HG03280 (cell line): ENCODE results near the gene GTPBP3.
A peak's percentile ranks its signal among the peaks of the same experiment; 100 is the strongest.

Source experiments
- ATAC-seq: cut with Tn5 transposase; IDR thresholded peaks from one replicate; pipeline ENCODE4 v1.9.1; 2021; ENCODE audit warnings: mild to moderate bottlenecking, moderate library complexity; ENCODE audit not compliant: unreplicated experiment

The GTPBP3 gene

GRCh38 chr19:17327654-17328516 lies 9.5 kb upstream of the GTPBP3 start:
- ATAC-seq, result no peak

- ATAC-seq, result no peak
Measured at GRCh38 chr19:17328517-17329365, 8.6 kb upstream of the GTPBP3 start.

- ATAC-seq, result no peak
Measured at GRCh38 chr19:17329366-17330261, 7.7 kb upstream of the GTPBP3 start.

- ATAC-seq, result no peak
Measured at GRCh38 chr19:17330262-17331044, 6.9 kb upstream of the GTPBP3 start.

GRCh38 chr19:17331045-17331558 lies 6.3 kb upstream of the GTPBP3 start:
- ATAC-seq, result no peak

GRCh38 chr19:17332360-17332676 lies 5.0 kb upstream of the GTPBP3 start:
- ATAC-seq, result no peak

GRCh38 chr19:17332677-17333581 lies 4.4 kb upstream of the GTPBP3 start:
- no peak for ATAC-seq

GRCh38 chr19:17333611-17334413 lies 3.5 kb upstream of the GTPBP3 start:
- no peak for ATAC-seq

- peak; percentile 39 for ATAC-seq
Measured at GRCh38 chr19:17334414-17335409, 2.6 kb upstream of the GTPBP3 start, which contains the start of gene ANO8. ANO8 (minus strand) TSS chr19:17334855; CDS start chr19:17334670, 185 bp downstream.

GRCh38 chr19:17335575-17335974 lies 1.8 kb upstream of the GTPBP3 start:
- no peak for ATAC-seq

- no peak for ATAC-seq
Measured at GRCh38 chr19:17337675-17338432, 501 bp downstream of the GTPBP3 start.

- ATAC-seq, result no peak
Measured at GRCh38 chr19:17338433-17339078, 1.2 kb downstream of the GTPBP3 start.

GRCh38 chr19:17339088-17339741 lies 1.9 kb downstream of the GTPBP3 start:
- no peak for ATAC-seq

GRCh38 chr19:17340302-17340870 lies 3.0 kb downstream of the GTPBP3 start:
- ATAC-seq, result no peak

GRCh38 chr19:17340871-17341357 lies 3.6 kb downstream of the GTPBP3 start:
- ATAC-seq, result no peak
